GM19328 (cell line): ENCODE measurements around the gene NTRK1.

Source experiments
- ATAC-seq: cut with Tn5 transposase; IDR thresholded peaks from one replicate; pipeline ENCODE4 v1.9.1; 2021; ENCODE audit warnings: mild to moderate bottlenecking, moderate library complexity; ENCODE audit not compliant: unreplicated experiment

NTRK1 gene

GRCh38 chr1:156856282-156856785, 4.3 kb upstream of the NTRK1 start:
- ATAC-seq: no peak

GRCh38 chr1:156857532-156857931, 3.1 kb upstream of the NTRK1 start:
- ATAC-seq: no peak

GRCh38 chr1:156858555-156858956, 2.1 kb upstream of the NTRK1 start:
- ATAC-seq: no peak

- ATAC-seq: no peak
Measured at GRCh38 chr1:156858959-156859522, 1.6 kb upstream of the NTRK1 start, which contains the start of gene INSRR. Gene INSRR, minus strand, starts transcription at chr1:156859117. Its CDS starts 496 bp downstream, at chr1:156858621.

- no peak for ATAC-seq
Measured at GRCh38 chr1:156859523-156860112, 1.0 kb upstream of the NTRK1 start.

- no peak for ATAC-seq
Measured at GRCh38 chr1:156860113-156860627, 495 bp upstream of the NTRK1 start.

GRCh38 chr1:156862584-156862983, 1.9 kb downstream of the NTRK1 start:
- no peak for ATAC-seq

GRCh38 chr1:156862997-156863599, 2.4 kb downstream of the NTRK1 start:
- ATAC-seq: no peak

GRCh38 chr1:156863631-156864030, 3.0 kb downstream of the NTRK1 start:
- ATAC-seq: no peak

- ATAC-seq: no peak
Measured at GRCh38 chr1:156864796-156865195, 4.1 kb downstream of the NTRK1 start.

- no peak for ATAC-seq
Measured at GRCh38 chr1:156865258-156865657, 4.6 kb downstream of the NTRK1 start.

- ATAC-seq: no peak
Measured at GRCh38 chr1:156865865-156866248, 5.2 kb downstream of the NTRK1 start.

- ATAC-seq: no peak
Measured at GRCh38 chr1:156866249-156866909, 5.7 kb downstream of the NTRK1 start.

GRCh38 chr1:156868341-156868740, 7.7 kb downstream of the NTRK1 start:
- no peak for ATAC-seq

GRCh38 chr1:156869455-156869854, 8.8 kb downstream of the NTRK1 start:
- ATAC-seq: no peak

- ATAC-seq: no peak
Measured at GRCh38 chr1:156873659-156874058, 13.0 kb downstream of the NTRK1 start.

- ATAC-seq: no peak
Measured at GRCh38 chr1:156874142-156874541, 13.5 kb downstream of the NTRK1 start.

GRCh38 chr1:156874572-156875340, 14.1 kb downstream of the NTRK1 start:
- ATAC-seq: no peak

GRCh38 chr1:156875341-156875615, 14.6 kb downstream of the NTRK1 start:
- no peak for ATAC-seq

GRCh38 chr1:156876281-156876680, 15.6 kb downstream of the NTRK1 start:
- ATAC-seq: no peak
